ENCODE results near the gene TSHZ2. TPM values are rescaled to one million over a fixed set of nuclear protein-coding genes. Genes with fewer than 3 reads are reported as not detected.
"Not testable (repeated sequence)": the region's sequence is repeated elsewhere in the genome, so short reads cannot be mapped to it uniquely, and the experiment has no call there.

Gene TSHZ2
- total RNA-seq, 2 experiments from 2014 or later, result 8.1 to 9.2 TPM

- no peaks in the 10 kb centered on the region for H3K36me3 Mint-ChIP-seq (ENCODE audit: low read depth)
- ChIA-PET POLR2A (interaction anchor here (0.6 kb wide), 1 partner anchor 11 kb away, joined by 10 read pairs; no protein-coding TSS in a partner anchor), CTCF (no interaction called here)
- DNase-seq, result no peak
- H3K9me3 Mint-ChIP-seq, result no peaks in the 10 kb centered on the region
- no peaks in the 10 kb centered on the region for H3K4me1 Mint-ChIP-seq
- H3K4me3 Mint-ChIP-seq, result no peak overlapping the region
- H3K27ac Mint-ChIP-seq, result no peak overlapping the region
- no peaks in the 10 kb centered on the region for H3K27me3 Mint-ChIP-seq
Observed at GRCh38 chr20:53490620-53491019, 518.5 kb downstream of the TSHZ2 start.

- Mint-ChIP-seq H3K4me3 (no peak overlapping the region), H3K27me3 (no peaks in the 10 kb centered on the region), H3K36me3 (ENCODE audit: low read depth) (no peaks in the 10 kb centered on the region), H3K9me3 (no peaks in the 10 kb centered on the region), H3K4me1 (no peaks in the 10 kb centered on the region), H3K27ac (no peak overlapping the region)
- ChIA-PET POLR2A (interaction anchor here (0.6 kb wide), 1 partner anchor 12 kb away, joined by 10 read pairs; no protein-coding TSS in a partner anchor), CTCF (interaction anchor here (0.7 kb wide), 1 partner anchor 537 kb away, joined by 4 read pairs; no protein-coding TSS in a partner anchor)
- no peak for DNase-seq
Observed at GRCh38 chr20:53491462-53491861, 519.3 kb downstream of the TSHZ2 start.

DNA sequence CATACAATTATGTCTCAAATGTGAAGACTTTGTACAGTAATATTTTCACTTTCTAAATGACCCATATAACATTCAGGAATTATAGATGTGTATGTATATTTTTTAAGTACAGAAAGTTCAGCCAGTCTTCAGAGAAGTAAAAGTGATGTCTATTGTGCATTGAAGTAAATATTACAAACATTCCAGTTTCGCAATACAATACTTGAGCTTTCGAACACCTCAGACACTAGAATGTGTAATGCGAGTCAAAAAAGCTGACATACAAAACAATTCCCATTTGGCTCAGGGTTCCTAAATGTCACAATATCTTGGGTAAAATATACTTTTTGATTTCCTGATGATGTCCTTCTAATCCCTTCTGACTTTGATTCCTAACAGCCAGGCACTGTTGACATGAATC is 520.1 kb downstream of the TSHZ2 start:
- POLR2A ChIA-PET, result interaction anchor here (0.6 kb wide), 1 partner anchor 47 kb away, joined by 4 read pairs; no protein-coding TSS in a partner anchor
- Mint-ChIP-seq H3K9me3 (no peaks in the 10 kb centered on the region), H3K36me3 (ENCODE audit: low read depth) (no peaks in the 10 kb centered on the region), H3K4me1 (no peaks in the 10 kb centered on the region), H3K27ac (no peak overlapping the region), H3K4me3 (no peak overlapping the region), H3K27me3 (no peaks in the 10 kb centered on the region)
- CTCF ChIA-PET, result no interaction called here
- no peak for DNase-seq

GRCh38 chr20:53493311-53493857 is 521.2 kb downstream of the TSHZ2 start:
- H3K4me1 Mint-ChIP-seq, result no peaks in the 10 kb centered on the region
- no peaks in the 10 kb centered on the region for H3K36me3 Mint-ChIP-seq (ENCODE audit: low read depth)
- POLR2A ChIA-PET, result no interaction called here
- H3K27me3 Mint-ChIP-seq, result no peaks in the 10 kb centered on the region
- no peak for DNase-seq
- no peak overlapping the region for H3K4me3 Mint-ChIP-seq
- no peaks in the 10 kb centered on the region for H3K9me3 Mint-ChIP-seq
- no peak overlapping the region for H3K27ac Mint-ChIP-seq
- CTCF ChIA-PET, result no interaction called here

GRCh38 chr20:53494753-53495152 is 522.6 kb downstream of the TSHZ2 start:
- no peaks in the 10 kb centered on the region for H3K27me3 Mint-ChIP-seq
- no peak overlapping the region for H3K27ac Mint-ChIP-seq
- no peak for DNase-seq
- H3K4me1 Mint-ChIP-seq, result no peaks in the 10 kb centered on the region
- H3K4me3 Mint-ChIP-seq, result no peak overlapping the region
- ChIA-PET POLR2A (no interaction called here), CTCF (interaction anchor here (0.7 kb wide), 1 partner anchor 433 kb away, joined by 4 read pairs; no protein-coding TSS in a partner anchor)
- H3K36me3 Mint-ChIP-seq (ENCODE audit: low read depth), result no peaks in the 10 kb centered on the region
- H3K9me3 Mint-ChIP-seq, result no peaks in the 10 kb centered on the region

- H3K27me3 Mint-ChIP-seq, result no peaks in the 10 kb centered on the region
- ChIA-PET POLR2A (no interaction called here), CTCF (no interaction called here)
- no peaks in the 10 kb centered on the region for H3K36me3 Mint-ChIP-seq (ENCODE audit: low read depth)
- no peaks in the 10 kb centered on the region for H3K9me3 Mint-ChIP-seq
- H3K4me1 Mint-ChIP-seq, result no peaks in the 10 kb centered on the region
- DNase-seq, result no peak
- H3K4me3 Mint-ChIP-seq, result no peak overlapping the region
- H3K27ac Mint-ChIP-seq, result no peak overlapping the region
Observed at GRCh38 chr20:53495398-53496092, 523.4 kb downstream of the TSHZ2 start.

DNA sequence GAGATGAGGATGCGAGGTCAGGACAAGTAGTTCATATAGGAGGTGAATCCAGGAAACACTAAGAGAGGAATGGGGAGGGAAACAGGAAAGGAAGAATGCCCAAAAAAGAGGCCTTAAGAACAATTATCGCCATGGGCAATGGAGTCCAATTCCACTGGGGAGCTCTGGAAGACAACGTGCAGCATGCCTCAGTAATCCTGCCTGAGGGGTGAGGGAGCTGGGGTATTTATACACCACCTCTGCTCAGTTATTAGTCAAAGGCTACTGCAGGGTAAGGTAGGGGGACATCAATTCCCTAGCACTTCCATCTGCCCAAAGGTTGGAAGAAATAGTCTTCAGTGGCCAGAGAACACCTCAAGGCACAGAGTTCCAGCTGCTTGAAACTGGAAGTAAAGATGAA is 525.1 kb downstream of the TSHZ2 start:
- Mint-ChIP-seq H3K36me3 (ENCODE audit: low read depth) (no peaks in the 10 kb centered on the region), H3K27ac (no peak overlapping the region), H3K9me3 (no peaks in the 10 kb centered on the region), H3K4me1 (no peaks in the 10 kb centered on the region), H3K27me3 (no peaks in the 10 kb centered on the region), H3K4me3 (no peak overlapping the region)
- CTCF ChIA-PET, result no interaction called here
- POLR2A ChIA-PET, result no interaction called here
- no peak for DNase-seq

DNA sequence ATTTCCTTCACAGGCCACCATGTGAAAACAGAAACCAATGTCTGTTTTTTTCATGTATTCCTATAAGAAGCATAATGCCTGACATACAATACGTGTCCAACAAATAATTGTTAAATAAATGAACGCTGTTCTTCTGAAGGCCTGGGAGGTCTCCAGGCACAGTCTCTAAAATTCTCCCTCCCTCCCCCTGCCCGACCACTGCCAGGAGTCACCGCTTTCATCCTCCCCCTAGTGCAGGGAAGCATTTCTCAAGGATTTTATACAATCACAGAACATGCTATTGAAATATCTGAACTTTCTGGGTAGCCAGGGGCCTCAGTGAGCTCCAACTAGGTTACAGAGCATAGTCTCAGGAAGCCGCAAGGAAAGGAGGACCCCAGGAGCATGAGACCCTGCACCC is 526.2 kb downstream of the TSHZ2 start:
- Mint-ChIP-seq H3K36me3 (ENCODE audit: low read depth) (no peaks in the 10 kb centered on the region), H3K27me3 (no peaks in the 10 kb centered on the region), H3K9me3 (no peaks in the 10 kb centered on the region), H3K27ac (no peak overlapping the region), H3K4me1 (no peaks in the 10 kb centered on the region), H3K4me3 (no peak overlapping the region)
- CTCF ChIA-PET, result no interaction called here
- POLR2A ChIA-PET, result no interaction called here
- DNase-seq, result no peak

DNA sequence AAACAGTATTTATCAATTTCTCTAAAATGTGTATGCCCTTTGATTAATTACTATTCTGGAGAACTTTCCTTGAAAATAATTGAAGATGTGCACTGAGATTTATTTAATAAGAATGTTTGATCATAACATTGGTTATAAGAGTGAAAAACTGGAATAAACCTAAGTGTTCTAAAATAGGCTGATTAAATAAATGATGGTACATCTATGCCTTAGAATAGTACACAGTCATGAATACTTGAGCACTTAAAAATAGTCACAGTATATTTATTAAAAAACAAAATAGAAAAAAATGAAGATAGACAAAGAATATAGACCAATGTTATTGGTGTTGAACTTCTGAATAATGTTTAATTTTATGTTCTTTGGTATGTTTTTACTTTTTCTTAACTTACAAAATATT is 528.5 kb downstream of the TSHZ2 start:
- Mint-ChIP-seq H3K4me1 (no peaks in the 10 kb centered on the region), H3K27ac (no peak overlapping the region), H3K36me3 (ENCODE audit: low read depth) (no peaks in the 10 kb centered on the region), H3K9me3 (no peaks in the 10 kb centered on the region), H3K4me3 (no peak overlapping the region), H3K27me3 (no peaks in the 10 kb centered on the region)
- no peak for DNase-seq
- POLR2A ChIA-PET, result no interaction called here
- CTCF ChIA-PET, result no interaction called here

DNA sequence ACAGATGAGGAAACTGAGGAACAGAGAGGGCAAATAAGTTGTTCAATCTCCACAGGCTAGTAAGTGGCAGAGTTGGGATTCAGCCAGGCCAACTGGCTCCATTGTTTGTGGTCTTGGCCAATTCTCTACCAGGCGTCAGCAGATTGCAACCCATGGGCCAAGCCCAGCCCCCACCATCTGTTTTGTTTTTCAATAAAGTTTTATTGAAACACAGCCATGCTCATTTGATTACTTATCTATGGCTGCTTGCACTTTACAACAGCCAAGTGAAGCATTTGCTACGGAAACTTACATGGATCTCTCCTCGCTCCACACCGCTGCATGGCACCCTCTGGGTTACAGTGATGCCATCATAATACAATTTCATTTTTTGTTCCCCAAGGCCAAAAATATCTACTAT is 530.7 kb downstream of the TSHZ2 start:
- no peaks in the 10 kb centered on the region for H3K36me3 Mint-ChIP-seq (ENCODE audit: low read depth)
- CTCF ChIA-PET, result no interaction called here
- no peaks in the 10 kb centered on the region for H3K27me3 Mint-ChIP-seq
- POLR2A ChIA-PET, result no interaction called here
- no peak overlapping the region for H3K4me3 Mint-ChIP-seq
- no peaks in the 10 kb centered on the region for H3K4me1 Mint-ChIP-seq
- H3K9me3 Mint-ChIP-seq, result no peaks in the 10 kb centered on the region
- no peak overlapping the region for H3K27ac Mint-ChIP-seq
- DNase-seq, result no peak

DNA sequence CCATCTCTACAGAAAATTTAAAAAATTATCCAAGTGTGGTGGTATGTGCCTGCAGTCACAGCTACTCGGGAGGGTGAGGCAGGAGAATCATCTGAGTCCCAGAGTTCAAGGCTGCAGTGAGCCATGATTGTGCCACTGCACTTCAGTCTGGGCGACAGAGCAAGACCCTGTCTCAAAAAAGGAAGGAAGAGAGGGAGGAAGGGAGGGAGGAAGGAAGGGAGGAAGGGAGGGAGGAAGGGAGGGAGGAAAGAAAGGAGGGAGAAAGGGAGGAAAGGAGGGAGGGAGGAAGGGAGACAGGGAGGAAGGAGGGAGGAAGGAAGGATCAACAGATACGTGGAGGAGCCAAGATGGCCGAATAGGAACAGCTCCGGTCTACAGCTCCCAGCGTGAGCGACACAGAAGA is 531.4 kb downstream of the TSHZ2 start:
- no peaks in the 10 kb centered on the region for H3K36me3 Mint-ChIP-seq (ENCODE audit: low read depth)
- H3K4me3 Mint-ChIP-seq, result no peak overlapping the region
- no peak overlapping the region for H3K27ac Mint-ChIP-seq
- no peaks in the 10 kb centered on the region for H3K4me1 Mint-ChIP-seq
- ChIA-PET POLR2A (no interaction called here), CTCF (no interaction called here)
- H3K9me3 Mint-ChIP-seq, result no peaks in the 10 kb centered on the region
- no peaks in the 10 kb centered on the region for H3K27me3 Mint-ChIP-seq
- no peak for DNase-seq

DNA sequence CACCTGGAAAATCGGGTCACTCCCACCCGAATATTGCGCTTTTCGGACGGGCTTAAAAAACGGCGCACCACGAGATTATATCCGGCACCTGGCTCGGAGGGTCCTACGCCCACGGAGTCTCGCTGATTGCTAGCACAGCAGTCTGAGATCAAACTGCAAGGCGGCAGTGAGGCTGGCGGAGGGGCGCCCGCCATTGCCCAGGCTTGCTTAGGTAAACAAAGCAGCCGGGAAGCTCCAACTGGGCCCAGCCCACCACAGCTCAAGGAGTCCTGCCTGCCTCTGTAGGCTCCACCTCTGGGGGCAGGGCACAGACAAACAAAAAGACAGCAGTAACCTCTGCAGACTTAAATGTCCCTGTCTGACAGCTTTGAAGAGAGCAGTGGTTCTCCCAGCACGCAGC is 531.9 kb downstream of the TSHZ2 start:
- POLR2A ChIA-PET; CTCF ChIA-PET; H3K27ac Mint-ChIP-seq; H3K4me3 Mint-ChIP-seq; H3K27me3 Mint-ChIP-seq; H3K9me3 Mint-ChIP-seq; H3K4me1 Mint-ChIP-seq; DNase-seq; H3K36me3 Mint-ChIP-seq (ENCODE audit: low read depth): not testable (repeated sequence)

DNA sequence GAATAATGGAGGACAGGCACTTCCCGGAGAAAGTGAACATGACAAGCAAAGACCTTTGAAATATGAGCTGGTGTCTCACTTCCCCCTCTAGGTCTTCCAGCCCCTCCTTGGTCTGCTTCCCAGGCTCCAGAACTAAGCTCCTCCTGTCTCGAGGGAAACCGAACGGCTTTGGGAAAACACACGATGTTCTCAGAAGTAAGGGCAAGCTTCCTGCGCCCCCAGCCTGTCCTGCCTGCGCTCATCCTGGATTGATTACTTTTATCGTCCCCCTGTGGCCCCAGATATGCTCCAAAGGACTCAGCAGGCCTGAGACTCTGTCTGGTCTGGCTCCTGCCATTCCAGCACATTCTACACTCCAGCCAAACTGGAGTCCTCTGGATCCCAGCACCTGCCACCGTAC is 538.1 kb downstream of the TSHZ2 start:
- Mint-ChIP-seq H3K9me3 (no peaks in the 10 kb centered on the region), H3K4me3 (no peak overlapping the region), H3K4me1 (no peaks in the 10 kb centered on the region), H3K27me3 (no peaks in the 10 kb centered on the region), H3K27ac (no peak overlapping the region), H3K36me3 (ENCODE audit: low read depth) (no peaks in the 10 kb centered on the region)
- CTCF ChIA-PET, result interaction anchor here (0.6 to 1.4 kb wide), 4 partner anchors 12 to 1282 kb away, joined by 3 to 4 read pairs (median 3); no protein-coding TSS in a partner anchor
- no peak for DNase-seq
- POLR2A ChIA-PET, result no interaction called here

- POLR2A ChIA-PET, result no interaction called here
- H3K36me3 Mint-ChIP-seq (ENCODE audit: low read depth), result no peaks in the 10 kb centered on the region
- no peak for DNase-seq
- no peak overlapping the region for H3K4me3 Mint-ChIP-seq
- CTCF ChIA-PET, result interaction anchor here (1.0 to 1.4 kb wide), 2 partner anchors 11 to 448 kb away, joined by 3 read pairs; no protein-coding TSS in a partner anchor
- H3K27ac Mint-ChIP-seq, result no peak overlapping the region
- no peaks in the 10 kb centered on the region for H3K27me3 Mint-ChIP-seq
- H3K4me1 Mint-ChIP-seq, result no peaks in the 10 kb centered on the region
- no peaks in the 10 kb centered on the region for H3K9me3 Mint-ChIP-seq
Observed at GRCh38 chr20:53510704-53511103, 538.5 kb downstream of the TSHZ2 start.
